WTC11 (cell line): ENCODE data around the gene PRKCG. TPM values are rescaled to one million over a fixed set of nuclear protein-coding genes. Genes with fewer than 3 reads are reported as not detected.

ENCODE experiments used
- ATAC-seq: fragments of 200-7000 bp; cut with Tn5 transposase; 2 replicates; pipeline ENCODE4 v1.10.0; 2021; ENCODE audit warnings: mild to moderate bottlenecking, moderate library complexity
- CTCF ChIA-PET: fragments of 300-600 bp; sonication (Branson Sonifier 250); formaldehyde crosslinking; loops from one replicate; lab custom pipeline; 2021; ENCODE audit warnings: antibody characterized with exemption; lab: Charles Lee
- POLR2A ChIA-PET: fragments of 350-600 bp; sonication (Branson Sonifier 250); formaldehyde crosslinking; loops from one replicate; lab custom pipeline; 2021; ENCODE audit warnings: antibody characterized with exemption; lab: Charles Lee
- DNase-seq: peaks from one replicate; pipeline ENCODE4 v3.0.0; 2021; ENCODE audit warnings: low spot score
- H3K27ac Mint-ChIP-seq: 2 replicates; pipeline ENCODE4 v1.8.0; 2021; ENCODE audit warnings: mixed read lengths
- H3K27me3 Mint-ChIP-seq: 2 replicates; pipeline ENCODE4 v1.8.0; 2021; ENCODE audit warnings: low read depth, mild to moderate bottlenecking, moderate library complexity, mixed read lengths
- H3K36me3 Mint-ChIP-seq: 2 replicates; pipeline ENCODE4 v1.8.0; 2021; ENCODE audit warnings: mixed read lengths
- H3K4me1 Mint-ChIP-seq: 2 replicates; pipeline ENCODE4 v1.8.0; 2022; ENCODE audit warnings: mixed read lengths
- H3K4me3 Mint-ChIP-seq: 2 replicates; pipeline ENCODE4 v1.8.0; 2021; ENCODE audit warnings: mild to moderate bottlenecking, moderate library complexity, mixed read lengths
- H3K9me3 Mint-ChIP-seq: 2 replicates; pipeline ENCODE4 v1.8.0; 2021; ENCODE audit warnings: mixed read lengths
- CBFB ChIP-seq: sonication (generic); formaldehyde crosslinking; IDR thresholded peaks from 2 replicates; pipeline ENCODE4 v1.8.1; 2022; ENCODE audit warnings: mild to moderate bottlenecking, low read depth, missing genetic modification reagents
- CREB1 ChIP-seq: sonication (generic); formaldehyde crosslinking; IDR thresholded peaks from 2 replicates; pipeline ENCODE4 v1.8.0; 2023; ENCODE audit warnings: mild to moderate bottlenecking, missing genetic modification reagents
- CREM ChIP-seq: sonication (generic); formaldehyde crosslinking; IDR thresholded peaks from 2 replicates; pipeline ENCODE4 v1.8.1; 2022; ENCODE audit warnings: mild to moderate bottlenecking, missing genetic modification reagents, moderate library complexity
- FOXK1 ChIP-seq: sonication (generic); formaldehyde crosslinking; IDR thresholded peaks from 2 replicates; pipeline ENCODE4 v1.8.0; 2022; ENCODE audit warnings: mild to moderate bottlenecking, moderate library complexity, missing genetic modification reagents
- GTF2I ChIP-seq: fragments of 250-450 bp; sonication (Bioruptor Pico); conservative IDR thresholded peaks from 2 replicates; pipeline ENCODE4 v1.4.0; 2021; ENCODE audit warnings: mild to moderate bottlenecking
- NFATC4 ChIP-seq: fragments of 250-450 bp; sonication (Bioruptor Pico); IDR thresholded peaks from 2 replicates; pipeline ENCODE4 v1.9.0; 2021; ENCODE audit warnings: mild to moderate bottlenecking
- NFYB ChIP-seq: sonication (generic); formaldehyde crosslinking; conservative IDR thresholded peaks from 2 replicates; pipeline ENCODE4 v1.8.0; 2022; ENCODE audit warnings: low read depth, missing genetic modification reagents
- ZNF121 ChIP-seq: sonication (generic); formaldehyde crosslinking; IDR thresholded peaks from 2 replicates; pipeline ENCODE4 v1.8.0; 2023; ENCODE audit warnings: missing genetic modification reagents
- ZNF263 ChIP-seq: sonication (generic); formaldehyde crosslinking; IDR thresholded peaks from 2 replicates; pipeline ENCODE4 v1.8.1; 2022; ENCODE audit warnings: low read depth, mild to moderate bottlenecking, moderate library complexity, missing genetic modification reagents
- ZNF671 ChIP-seq: fragments of 250-450 bp; sonication (Bioruptor Pico); IDR thresholded peaks from 2 replicates; pipeline ENCODE4 v1.8.0; 2021; ENCODE audit warnings: mild to moderate bottlenecking
- total RNA-seq: library from RNA; stranded (reverse); gene quantifications from 3 replicates; pipeline ENCODE4 v1.2.3, GENCODE V29; 2021
- TF ChIP-seq, protein P1 (sequence below): sonication (generic); formaldehyde crosslinking; IDR thresholded peaks from 2 replicates; pipeline ENCODE4 v1.8.0; 2022; ENCODE audit warnings: mild to moderate bottlenecking, missing genetic modification reagents
- TF ChIP-seq, protein P2 (sequence below): sonication (generic); formaldehyde crosslinking; IDR thresholded peaks from 2 replicates; pipeline ENCODE4 v1.8.1; 2023; ENCODE audit warnings: mild to moderate bottlenecking, moderate library complexity, missing genetic modification reagents
- TF ChIP-seq, protein P3 (sequence below): sonication (generic); formaldehyde crosslinking; IDR thresholded peaks from 2 replicates; pipeline ENCODE4 v1.8.1; 2023; ENCODE audit warnings: mild to moderate bottlenecking, missing genetic modification reagents
- TF ChIP-seq, protein P4 (sequence below): sonication (generic); formaldehyde crosslinking; IDR thresholded peaks from 2 replicates; pipeline ENCODE4 v1.8.0; 2023; ENCODE audit warnings: missing genetic modification reagents
- TF ChIP-seq, protein P5 (sequence below): sonication (generic); formaldehyde crosslinking; IDR thresholded peaks from 2 replicates; pipeline ENCODE4 v1.8.0; 2023; ENCODE audit warnings: missing genetic modification reagents, mild to moderate bottlenecking, borderline replicate concordance
- TF ChIP-seq, protein P6 (sequence below): sonication (generic); formaldehyde crosslinking; conservative IDR thresholded peaks from 2 replicates; pipeline ENCODE4 v1.8.1; 2022; ENCODE audit warnings: mild to moderate bottlenecking, missing genetic modification reagents
- TF ChIP-seq, protein P7 (sequence below): sonication (generic); formaldehyde crosslinking; IDR thresholded peaks from 2 replicates; pipeline ENCODE4 v1.8.1; 2023; ENCODE audit warnings: mild to moderate bottlenecking, missing genetic modification reagents, borderline replicate concordance
- TF ChIP-seq, protein P8 (sequence below): sonication (generic); formaldehyde crosslinking; IDR thresholded peaks from 2 replicates; pipeline ENCODE4 v1.8.1; 2022; ENCODE audit warnings: mild to moderate bottlenecking, moderate library complexity, missing genetic modification reagents

Gene PRKCG
- total RNA-seq, 1 experiment from 2014 or later: 23.0 TPM

DNA sequence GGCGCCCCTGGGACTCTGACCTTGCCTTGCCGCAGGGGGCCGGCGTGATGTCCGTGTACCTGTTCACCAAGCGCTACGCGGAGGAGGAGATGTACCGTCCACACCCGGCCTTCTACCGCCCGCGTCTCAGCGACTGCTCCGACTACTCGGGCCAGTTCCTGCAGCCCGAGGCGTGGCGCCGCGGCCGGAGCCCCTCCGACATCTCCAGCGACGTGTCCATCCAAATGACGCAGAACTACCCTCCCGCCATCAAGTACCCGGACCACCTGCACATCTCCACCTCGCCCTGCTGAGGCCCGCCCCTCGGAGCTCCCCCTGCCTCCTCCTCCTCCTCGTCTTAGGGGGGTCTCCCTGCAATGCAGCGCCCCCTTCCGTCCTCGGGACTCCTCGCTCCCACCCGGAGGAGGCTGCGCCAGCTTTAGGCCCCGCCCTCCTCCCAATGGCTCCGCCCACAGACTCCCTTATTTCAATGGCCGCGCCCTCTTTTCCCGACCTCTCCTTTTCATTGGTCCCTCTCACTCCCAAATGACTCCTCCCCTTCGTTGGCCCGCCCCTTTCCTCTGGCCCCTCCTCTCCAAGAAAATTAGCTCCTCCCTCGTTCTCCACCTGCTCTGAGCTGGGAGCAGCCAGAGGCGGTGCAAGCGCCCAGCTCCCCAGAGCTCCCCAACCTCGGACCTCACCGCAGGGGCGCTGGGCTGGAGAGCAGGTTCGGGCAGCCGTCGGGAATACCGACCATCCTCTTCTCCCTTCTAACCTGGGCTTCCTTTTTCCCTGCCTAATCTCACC, 60.2 kb downstream of the PRKCG start:
- POLR2A ChIA-PET: interaction anchor here (0.5 to 1.9 kb wide), 25 partner anchors 9 to 440 kb away, joined by 3 to 35 read pairs (median 6); partner anchors contain the start of gene MYADM
- DNase-seq: peak; percentile 100
- Mint-ChIP-seq H3K36me3 (peaks cover 26% of the 10 kb centered on the region), H3K27me3 (no peaks in the 10 kb centered on the region; the same call in 1 of the 2 replicates), H3K27ac (0 out of 2 replicates have a peak overlapping the region, but pooled peaks have one; percentile 83), H3K9me3 (peaks cover 4% of the 10 kb centered on the region; the same call in 1 of the 2 replicates), H3K4me3 (peak overlapping the region; percentile 95), H3K4me1 (peaks cover 32% of the 10 kb centered on the region)
- CTCF ChIA-PET: interaction anchor here (0.6 to 4.5 kb wide), 59 partner anchors 8 to 865 kb away, joined by 3 to 102 read pairs (median 6); partner anchors contain the start of genes CACNG6, CACNG7, CNOT3 and MYADM
- peak; percentile 92 for ATAC-seq
- TF ChIP-seq NFATC4 (CRISPR knock-in tag): no peak
- TF ChIP-seq ZNF121 (CRISPR knock-in tag): peak; percentile 33; the same call in 1 of the 2 replicates
- TF ChIP-seq GTF2I: no peak
- TF ChIP-seq, protein P1, sequence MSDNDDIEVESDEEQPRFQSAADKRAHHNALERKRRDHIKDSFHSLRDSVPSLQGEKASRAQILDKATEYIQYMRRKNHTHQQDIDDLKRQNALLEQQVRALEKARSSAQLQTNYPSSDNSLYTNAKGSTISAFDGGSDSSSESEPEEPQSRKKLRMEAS (CRISPR knock-in tag): peak; percentile 47; the same call in 1 of the 2 replicates
- peak; percentile 40; the same call in 1 of the 2 replicates for TF ChIP-seq FOXK1
- TF ChIP-seq, protein P2, sequence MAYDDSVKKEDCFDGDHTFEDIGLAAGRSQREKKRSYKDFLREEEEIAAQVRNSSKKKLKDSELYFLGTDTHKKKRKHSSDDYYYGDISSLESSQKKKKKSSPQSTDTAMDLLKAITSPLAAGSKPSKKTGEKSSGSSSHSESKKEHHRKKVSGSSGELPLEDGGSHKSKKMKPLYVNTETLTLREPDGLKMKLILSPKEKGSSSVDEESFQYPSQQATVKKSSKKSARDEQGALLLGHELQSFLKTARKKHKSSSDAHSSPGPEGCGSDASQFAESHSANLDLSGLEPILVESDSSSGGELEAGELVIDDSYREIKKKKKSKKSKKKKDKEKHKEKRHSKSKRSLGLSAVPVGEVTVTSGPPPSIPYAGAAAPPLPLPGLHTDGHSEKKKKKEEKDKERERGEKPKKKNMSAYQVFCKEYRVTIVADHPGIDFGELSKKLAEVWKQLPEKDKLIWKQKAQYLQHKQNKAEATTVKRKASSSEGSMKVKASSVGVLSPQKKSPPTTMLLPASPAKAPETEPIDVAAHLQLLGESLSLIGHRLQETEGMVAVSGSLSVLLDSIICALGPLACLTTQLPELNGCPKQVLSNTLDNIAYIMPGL (CRISPR knock-in tag): peak; percentile 68; the same call in 1 of the 2 replicates
- TF ChIP-seq, protein P3, sequence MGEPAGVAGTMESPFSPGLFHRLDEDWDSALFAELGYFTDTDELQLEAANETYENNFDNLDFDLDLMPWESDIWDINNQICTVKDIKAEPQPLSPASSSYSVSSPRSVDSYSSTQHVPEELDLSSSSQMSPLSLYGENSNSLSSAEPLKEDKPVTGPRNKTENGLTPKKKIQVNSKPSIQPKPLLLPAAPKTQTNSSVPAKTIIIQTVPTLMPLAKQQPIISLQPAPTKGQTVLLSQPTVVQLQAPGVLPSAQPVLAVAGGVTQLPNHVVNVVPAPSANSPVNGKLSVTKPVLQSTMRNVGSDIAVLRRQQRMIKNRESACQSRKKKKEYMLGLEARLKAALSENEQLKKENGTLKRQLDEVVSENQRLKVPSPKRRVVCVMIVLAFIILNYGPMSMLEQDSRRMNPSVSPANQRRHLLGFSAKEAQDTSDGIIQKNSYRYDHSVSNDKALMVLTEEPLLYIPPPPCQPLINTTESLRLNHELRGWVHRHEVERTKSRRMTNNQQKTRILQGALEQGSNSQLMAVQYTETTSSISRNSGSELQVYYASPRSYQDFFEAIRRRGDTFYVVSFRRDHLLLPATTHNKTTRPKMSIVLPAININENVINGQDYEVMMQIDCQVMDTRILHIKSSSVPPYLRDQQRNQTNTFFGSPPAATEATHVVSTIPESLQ (CRISPR knock-in tag): no peak
- TF ChIP-seq CBFB (CRISPR knock-in tag): peak; percentile 61; the same call in 1 of the 2 replicates
- TF ChIP-seq, protein P4, sequence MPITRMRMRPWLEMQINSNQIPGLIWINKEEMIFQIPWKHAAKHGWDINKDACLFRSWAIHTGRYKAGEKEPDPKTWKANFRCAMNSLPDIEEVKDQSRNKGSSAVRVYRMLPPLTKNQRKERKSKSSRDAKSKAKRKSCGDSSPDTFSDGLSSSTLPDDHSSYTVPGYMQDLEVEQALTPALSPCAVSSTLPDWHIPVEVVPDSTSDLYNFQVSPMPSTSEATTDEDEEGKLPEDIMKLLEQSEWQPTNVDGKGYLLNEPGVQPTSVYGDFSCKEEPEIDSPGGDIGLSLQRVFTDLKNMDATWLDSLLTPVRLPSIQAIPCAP: no peak
- peak; percentile 16; the same call in 1 of the 2 replicates for TF ChIP-seq NFYB (CRISPR knock-in tag)
- 0 out of 2 replicates have a peak, but pooled peaks have one; percentile 19 for TF ChIP-seq CREB1 (CRISPR knock-in tag)
- TF ChIP-seq CREM (CRISPR knock-in tag): no peak
- TF ChIP-seq ZNF671 (CRISPR knock-in tag): no peak
- TF ChIP-seq, protein P5, sequence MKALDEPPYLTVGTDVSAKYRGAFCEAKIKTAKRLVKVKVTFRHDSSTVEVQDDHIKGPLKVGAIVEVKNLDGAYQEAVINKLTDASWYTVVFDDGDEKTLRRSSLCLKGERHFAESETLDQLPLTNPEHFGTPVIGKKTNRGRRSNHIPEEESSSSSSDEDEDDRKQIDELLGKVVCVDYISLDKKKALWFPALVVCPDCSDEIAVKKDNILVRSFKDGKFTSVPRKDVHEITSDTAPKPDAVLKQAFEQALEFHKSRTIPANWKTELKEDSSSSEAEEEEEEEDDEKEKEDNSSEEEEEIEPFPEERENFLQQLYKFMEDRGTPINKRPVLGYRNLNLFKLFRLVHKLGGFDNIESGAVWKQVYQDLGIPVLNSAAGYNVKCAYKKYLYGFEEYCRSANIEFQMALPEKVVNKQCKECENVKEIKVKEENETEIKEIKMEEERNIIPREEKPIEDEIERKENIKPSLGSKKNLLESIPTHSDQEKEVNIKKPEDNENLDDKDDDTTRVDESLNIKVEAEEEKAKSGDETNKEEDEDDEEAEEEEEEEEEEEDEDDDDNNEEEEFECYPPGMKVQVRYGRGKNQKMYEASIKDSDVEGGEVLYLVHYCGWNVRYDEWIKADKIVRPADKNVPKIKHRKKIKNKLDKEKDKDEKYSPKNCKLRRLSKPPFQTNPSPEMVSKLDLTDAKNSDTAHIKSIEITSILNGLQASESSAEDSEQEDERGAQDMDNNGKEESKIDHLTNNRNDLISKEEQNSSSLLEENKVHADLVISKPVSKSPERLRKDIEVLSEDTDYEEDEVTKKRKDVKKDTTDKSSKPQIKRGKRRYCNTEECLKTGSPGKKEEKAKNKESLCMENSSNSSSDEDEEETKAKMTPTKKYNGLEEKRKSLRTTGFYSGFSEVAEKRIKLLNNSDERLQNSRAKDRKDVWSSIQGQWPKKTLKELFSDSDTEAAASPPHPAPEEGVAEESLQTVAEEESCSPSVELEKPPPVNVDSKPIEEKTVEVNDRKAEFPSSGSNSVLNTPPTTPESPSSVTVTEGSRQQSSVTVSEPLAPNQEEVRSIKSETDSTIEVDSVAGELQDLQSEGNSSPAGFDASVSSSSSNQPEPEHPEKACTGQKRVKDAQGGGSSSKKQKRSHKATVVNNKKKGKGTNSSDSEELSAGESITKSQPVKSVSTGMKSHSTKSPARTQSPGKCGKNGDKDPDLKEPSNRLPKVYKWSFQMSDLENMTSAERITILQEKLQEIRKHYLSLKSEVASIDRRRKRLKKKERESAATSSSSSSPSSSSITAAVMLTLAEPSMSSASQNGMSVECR (CRISPR knock-in tag): peak; percentile 54; the same call in 1 of the 2 replicates
- TF ChIP-seq, protein P6, sequence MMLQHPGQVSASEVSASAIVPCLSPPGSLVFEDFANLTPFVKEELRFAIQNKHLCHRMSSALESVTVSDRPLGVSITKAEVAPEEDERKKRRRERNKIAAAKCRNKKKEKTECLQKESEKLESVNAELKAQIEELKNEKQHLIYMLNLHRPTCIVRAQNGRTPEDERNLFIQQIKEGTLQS: no peak
- TF ChIP-seq, protein P7, sequence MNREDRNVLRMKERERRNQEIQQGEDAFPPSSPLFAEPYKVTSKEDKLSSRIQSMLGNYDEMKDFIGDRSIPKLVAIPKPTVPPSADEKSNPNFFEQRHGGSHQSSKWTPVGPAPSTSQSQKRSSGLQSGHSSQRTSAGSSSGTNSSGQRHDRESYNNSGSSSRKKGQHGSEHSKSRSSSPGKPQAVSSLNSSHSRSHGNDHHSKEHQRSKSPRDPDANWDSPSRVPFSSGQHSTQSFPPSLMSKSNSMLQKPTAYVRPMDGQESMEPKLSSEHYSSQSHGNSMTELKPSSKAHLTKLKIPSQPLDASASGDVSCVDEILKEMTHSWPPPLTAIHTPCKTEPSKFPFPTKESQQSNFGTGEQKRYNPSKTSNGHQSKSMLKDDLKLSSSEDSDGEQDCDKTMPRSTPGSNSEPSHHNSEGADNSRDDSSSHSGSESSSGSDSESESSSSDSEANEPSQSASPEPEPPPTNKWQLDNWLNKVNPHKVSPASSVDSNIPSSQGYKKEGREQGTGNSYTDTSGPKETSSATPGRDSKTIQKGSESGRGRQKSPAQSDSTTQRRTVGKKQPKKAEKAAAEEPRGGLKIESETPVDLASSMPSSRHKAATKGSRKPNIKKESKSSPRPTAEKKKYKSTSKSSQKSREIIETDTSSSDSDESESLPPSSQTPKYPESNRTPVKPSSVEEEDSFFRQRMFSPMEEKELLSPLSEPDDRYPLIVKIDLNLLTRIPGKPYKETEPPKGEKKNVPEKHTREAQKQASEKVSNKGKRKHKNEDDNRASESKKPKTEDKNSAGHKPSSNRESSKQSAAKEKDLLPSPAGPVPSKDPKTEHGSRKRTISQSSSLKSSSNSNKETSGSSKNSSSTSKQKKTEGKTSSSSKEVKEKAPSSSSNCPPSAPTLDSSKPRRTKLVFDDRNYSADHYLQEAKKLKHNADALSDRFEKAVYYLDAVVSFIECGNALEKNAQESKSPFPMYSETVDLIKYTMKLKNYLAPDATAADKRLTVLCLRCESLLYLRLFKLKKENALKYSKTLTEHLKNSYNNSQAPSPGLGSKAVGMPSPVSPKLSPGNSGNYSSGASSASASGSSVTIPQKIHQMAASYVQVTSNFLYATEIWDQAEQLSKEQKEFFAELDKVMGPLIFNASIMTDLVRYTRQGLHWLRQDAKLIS (CRISPR knock-in tag): 0 out of 2 replicates have a peak, but pooled peaks have one; percentile 67
- TF ChIP-seq, protein P8, sequence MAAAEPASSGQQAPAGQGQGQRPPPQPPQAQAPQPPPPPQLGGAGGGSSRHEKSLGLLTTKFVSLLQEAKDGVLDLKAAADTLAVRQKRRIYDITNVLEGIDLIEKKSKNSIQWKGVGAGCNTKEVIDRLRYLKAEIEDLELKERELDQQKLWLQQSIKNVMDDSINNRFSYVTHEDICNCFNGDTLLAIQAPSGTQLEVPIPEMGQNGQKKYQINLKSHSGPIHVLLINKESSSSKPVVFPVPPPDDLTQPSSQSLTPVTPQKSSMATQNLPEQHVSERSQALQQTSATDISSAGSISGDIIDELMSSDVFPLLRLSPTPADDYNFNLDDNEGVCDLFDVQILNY (CRISPR knock-in tag): peak; percentile 52; the same call in 1 of the 2 replicates
- no peak for TF ChIP-seq ZNF263
